ENCODE data around the gene ORMDL3. TPM values are rescaled to one million over a fixed set of nuclear protein-coding genes. Genes with fewer than 3 reads are reported as not detected.

Gene ORMDL3
- total RNA-seq, 1 donor from 2014 or later = 37.9 TPM

- Histone ChIP-seq H3K4me3 (ENCODE audit: low read depth, low read length) (no peak overlapping the region), H3K27me3 (ENCODE audit: control insufficient read depth, insufficient read depth, low read length) (no peaks in the 10 kb centered on the region), H3K36me3 (ENCODE audit: control insufficient read depth, insufficient read depth, low read length) (no peaks in the 10 kb centered on the region)
- no peak for TF ChIP-seq CTCF (IDR thresholded peaks at IDR 0.05; ENCODE audit: insufficient read depth, low read length, poor library complexity, severe bottlenecking)
- no peak for DNase-seq (ENCODE audit: low read depth)
These were observed 11.7 kb upstream of the ORMDL3 start for GRCh38 chr17:39939106-39939505.

DNA sequence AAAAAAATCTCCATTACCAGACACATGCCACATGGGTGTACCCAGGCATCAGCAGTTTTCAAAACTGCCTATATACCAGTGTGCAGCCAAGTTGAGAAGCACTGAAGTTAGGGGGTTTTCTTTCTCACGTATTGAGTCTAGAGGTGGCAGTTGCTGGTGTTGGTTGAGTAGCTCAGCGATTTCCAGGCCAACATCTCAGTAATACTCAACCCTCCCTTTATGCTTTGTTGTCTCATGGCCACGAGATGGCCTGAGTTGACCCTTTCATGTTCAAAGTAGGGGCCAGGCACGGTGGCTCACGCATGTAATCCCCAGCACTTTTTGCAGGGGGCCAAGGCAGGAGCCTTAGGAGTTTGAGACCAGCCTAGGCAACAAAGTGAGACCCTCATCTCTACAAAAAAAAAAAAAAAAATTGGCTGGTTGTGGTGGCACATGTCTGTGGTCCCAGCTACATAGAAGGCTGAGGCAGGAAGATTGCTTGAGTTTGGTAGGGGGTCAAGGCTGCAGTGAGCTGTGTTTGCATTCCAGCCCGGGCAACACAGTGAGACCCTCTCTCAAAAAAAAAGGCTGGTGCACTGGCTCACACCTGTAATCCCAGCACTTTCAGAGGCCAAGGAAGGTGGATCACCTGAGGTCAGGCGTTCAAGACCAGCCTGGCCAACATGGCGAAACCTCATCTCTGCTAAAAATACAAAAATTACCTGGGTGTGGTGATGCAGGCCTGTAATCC is 10.9 kb upstream of the ORMDL3 start:
- no peak for TF ChIP-seq CTCF (IDR thresholded peaks at IDR 0.05; ENCODE audit: insufficient read depth, low read length, poor library complexity, severe bottlenecking)
- Histone ChIP-seq H3K27me3 (ENCODE audit: control insufficient read depth, insufficient read depth, low read length) (no peaks in the 10 kb centered on the region), H3K4me3 (ENCODE audit: low read depth, low read length) (no peak overlapping the region), H3K36me3 (ENCODE audit: control insufficient read depth, insufficient read depth, low read length) (no peaks in the 10 kb centered on the region)
- no peak for DNase-seq (ENCODE audit: low read depth)

DNA sequence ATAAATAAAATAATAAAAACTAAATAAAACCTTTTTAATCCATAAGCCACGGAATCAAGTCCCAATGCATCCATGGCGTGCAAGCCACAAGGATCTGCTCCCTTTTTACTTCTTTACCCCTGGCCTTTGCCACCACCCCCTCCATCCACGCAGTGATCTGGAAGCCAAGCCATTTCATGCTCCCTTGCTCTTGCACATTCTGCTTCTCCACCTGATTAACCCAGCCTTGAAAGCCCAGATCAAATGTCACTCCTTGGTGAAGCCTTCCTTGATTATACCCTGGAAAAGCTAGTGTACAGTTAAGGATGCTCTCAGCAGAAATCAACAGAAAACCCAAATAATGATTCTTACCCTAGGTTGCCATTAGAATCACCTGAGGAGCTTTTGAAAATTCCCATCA is 10.0 kb upstream of the ORMDL3 start:
- Histone ChIP-seq H3K27me3 (ENCODE audit: control insufficient read depth, insufficient read depth, low read length) (no peaks in the 10 kb centered on the region), H3K36me3 (ENCODE audit: control insufficient read depth, insufficient read depth, low read length) (no peaks in the 10 kb centered on the region), H3K4me3 (ENCODE audit: low read depth, low read length) (no peak overlapping the region)
- no peak for DNase-seq (ENCODE audit: low read depth)
- TF ChIP-seq CTCF (IDR thresholded peaks at IDR 0.05; ENCODE audit: insufficient read depth, low read length, poor library complexity, severe bottlenecking) = no peak

GRCh38 chr17:39935909-39936308 is 8.5 kb upstream of the ORMDL3 start:
- DNase-seq (ENCODE audit: low read depth) = no peak
- Histone ChIP-seq H3K36me3 (ENCODE audit: control insufficient read depth, insufficient read depth, low read length) (no peaks in the 10 kb centered on the region), H3K27me3 (ENCODE audit: control insufficient read depth, insufficient read depth, low read length) (no peaks in the 10 kb centered on the region), H3K4me3 (ENCODE audit: low read depth, low read length) (no peak overlapping the region)
- TF ChIP-seq CTCF (IDR thresholded peaks at IDR 0.05; ENCODE audit: insufficient read depth, low read length, poor library complexity, severe bottlenecking) = no peak

GRCh38 chr17:39934324-39934723 is 6.9 kb upstream of the ORMDL3 start:
- H3K27me3 ChIP-seq (ENCODE audit: control insufficient read depth, insufficient read depth, low read length) = no peaks in the 10 kb centered on the region
- H3K4me3 ChIP-seq (ENCODE audit: low read depth, low read length) = no peak overlapping the region
- no peaks in the 10 kb centered on the region for H3K36me3 ChIP-seq (ENCODE audit: control insufficient read depth, insufficient read depth, low read length)
- DNase-seq (ENCODE audit: low read depth) = no peak
- TF ChIP-seq CTCF (IDR thresholded peaks at IDR 0.05; ENCODE audit: insufficient read depth, low read length, poor library complexity, severe bottlenecking) = no peak

DNA sequence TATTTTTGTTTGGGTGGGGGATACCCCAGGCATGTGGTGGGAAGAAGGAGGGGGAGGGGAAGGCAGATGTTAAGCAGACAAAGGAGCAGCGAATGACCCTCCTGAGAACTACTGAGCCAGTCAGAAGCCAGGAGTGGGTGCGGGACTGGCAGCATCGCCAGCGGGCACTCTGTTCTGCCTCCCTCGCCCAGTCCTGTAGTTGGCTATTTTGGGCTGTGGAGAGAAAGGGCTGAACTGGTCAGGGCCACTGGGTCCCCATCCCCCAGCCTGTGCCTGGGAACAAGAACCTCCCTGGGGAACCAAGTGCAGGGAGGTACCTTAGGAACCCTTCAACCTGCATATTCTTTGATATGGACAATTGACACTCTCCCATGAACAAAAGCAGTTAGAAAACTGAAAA is 6.5 kb upstream of the ORMDL3 start:
- no peaks in the 10 kb centered on the region for H3K36me3 ChIP-seq (ENCODE audit: control insufficient read depth, insufficient read depth, low read length)
- H3K4me3 ChIP-seq (ENCODE audit: low read depth, low read length) = no peak overlapping the region
- no peaks in the 10 kb centered on the region for H3K27me3 ChIP-seq (ENCODE audit: control insufficient read depth, insufficient read depth, low read length)
- no peak for TF ChIP-seq CTCF (IDR thresholded peaks at IDR 0.05; ENCODE audit: insufficient read depth, low read length, poor library complexity, severe bottlenecking)
- no peak for DNase-seq (ENCODE audit: low read depth)

All from kidney epithelial cell (primary cell).